HG03135 (cell line): Measurements from ENCODE around the gene CCNJL.

Experiments
- ATAC-seq: cut with Tn5 transposase; IDR thresholded peaks from one replicate; pipeline ENCODE4 v1.9.1; 2021; ENCODE audit warnings: mild to moderate bottlenecking, moderate library complexity; ENCODE audit not compliant: unreplicated experiment

CCNJL gene

DNA sequence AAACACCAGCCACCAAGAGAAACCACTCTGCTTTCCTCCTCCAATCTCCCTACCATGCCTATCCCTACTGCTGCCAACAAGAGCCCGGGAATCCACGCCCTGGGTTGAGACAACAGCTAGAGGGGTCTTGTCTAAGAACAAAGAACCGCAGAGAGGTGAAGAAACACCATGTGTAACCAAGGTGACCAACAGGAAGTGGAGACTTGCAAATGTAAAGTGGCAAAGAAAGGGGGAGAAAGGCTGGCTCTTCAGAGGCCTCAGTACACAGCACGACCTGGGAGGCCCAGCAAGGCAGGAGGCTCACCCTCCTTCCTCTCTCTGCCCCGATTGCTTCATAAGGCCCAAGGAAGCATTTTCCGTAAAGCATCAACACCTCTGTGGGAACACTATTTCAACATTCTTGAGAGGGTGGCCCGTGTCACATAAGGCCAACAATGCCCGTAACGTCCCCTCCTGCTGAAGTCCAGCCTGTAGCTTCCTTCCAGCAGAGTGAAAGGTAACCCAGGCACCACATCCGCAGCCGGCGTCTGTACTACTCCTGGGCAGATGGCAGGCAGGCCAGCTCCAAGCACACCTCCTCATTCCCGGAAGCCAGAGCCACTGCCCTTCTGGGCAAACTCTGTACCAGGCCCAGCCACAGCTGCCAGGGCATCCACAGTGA lies 18.3 kb downstream of the CCNJL start:
- no peak for ATAC-seq

DNA sequence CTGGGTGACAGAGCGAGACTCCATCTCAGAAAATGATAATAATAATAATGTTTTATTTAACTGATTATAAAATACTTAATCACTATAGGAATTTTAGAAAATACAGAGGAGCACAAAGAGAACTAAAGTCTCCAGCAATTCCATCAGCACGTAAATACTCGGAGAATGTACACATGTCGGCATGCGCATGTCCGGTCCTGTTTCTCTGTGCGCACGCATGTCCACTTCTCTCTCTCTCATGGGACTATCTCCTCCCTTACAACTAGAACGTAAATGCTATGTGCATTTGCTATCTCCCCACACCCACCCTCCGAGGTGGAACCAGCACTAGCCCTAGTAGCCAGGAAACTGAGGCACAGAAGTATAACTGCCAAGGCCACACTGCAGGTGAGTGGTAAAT lies 19.0 kb downstream of the CCNJL start:
- no peak for ATAC-seq

DNA sequence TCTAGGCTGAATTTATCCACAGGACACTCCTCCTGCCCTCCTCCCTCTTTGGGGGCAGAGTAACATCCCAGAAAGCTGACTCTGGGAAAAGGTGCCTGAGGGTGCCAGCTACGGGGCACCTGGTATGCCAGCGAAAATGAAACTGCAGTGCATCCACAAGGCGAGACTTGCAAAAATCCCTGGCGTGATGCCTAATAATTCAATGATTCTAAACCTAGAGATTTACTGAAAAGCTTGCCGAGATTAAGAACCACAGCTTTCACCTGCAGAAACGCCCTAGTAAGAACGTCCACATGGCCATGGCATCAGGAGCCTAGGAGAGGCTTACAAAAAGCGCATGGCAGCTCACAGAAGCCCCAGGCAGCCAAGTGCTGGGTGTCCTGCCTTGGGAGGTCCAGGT lies 20.9 kb downstream of the CCNJL start:
- no peak for ATAC-seq

DNA sequence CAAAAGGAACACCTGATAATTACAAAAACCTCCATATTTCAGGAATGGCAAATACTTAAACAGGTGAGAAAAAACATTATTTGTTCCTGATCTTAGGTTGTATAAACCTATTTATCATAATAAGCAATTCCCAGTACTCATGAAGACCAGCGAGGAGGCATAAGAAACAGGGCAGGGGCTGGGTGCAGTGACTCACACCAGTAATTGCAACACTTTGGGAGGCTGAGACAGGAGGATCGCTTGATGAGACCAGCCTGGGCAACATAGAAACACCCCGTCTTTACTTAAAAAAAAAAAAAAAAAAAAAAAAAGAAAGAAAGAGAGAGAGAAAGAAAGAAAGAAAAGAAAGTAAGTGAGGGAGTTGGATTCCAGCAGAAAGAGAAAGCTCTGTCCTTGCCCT lies 21.6 kb downstream of the CCNJL start:
- no peak for ATAC-seq

DNA sequence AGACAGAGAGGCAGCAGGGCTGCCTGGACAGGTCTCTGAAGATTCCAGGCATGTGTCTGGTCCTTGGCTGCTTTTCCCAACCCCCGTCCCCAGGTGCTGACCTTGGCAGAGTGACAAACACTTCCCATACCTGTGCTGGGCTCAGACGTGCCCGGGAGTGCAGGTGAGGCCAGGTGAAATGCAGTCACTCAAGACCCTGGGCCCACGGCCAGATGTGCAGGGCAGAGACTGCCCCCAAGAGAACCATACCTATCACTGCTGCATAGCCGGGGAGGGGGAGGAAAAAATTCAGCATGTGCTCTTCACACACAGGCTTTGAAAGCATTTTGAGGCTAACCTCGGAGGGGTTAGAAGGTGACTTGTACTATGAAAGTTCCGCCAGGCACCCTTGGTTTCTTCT lies 22.6 kb downstream of the CCNJL start:
- ATAC-seq, result no peak

DNA sequence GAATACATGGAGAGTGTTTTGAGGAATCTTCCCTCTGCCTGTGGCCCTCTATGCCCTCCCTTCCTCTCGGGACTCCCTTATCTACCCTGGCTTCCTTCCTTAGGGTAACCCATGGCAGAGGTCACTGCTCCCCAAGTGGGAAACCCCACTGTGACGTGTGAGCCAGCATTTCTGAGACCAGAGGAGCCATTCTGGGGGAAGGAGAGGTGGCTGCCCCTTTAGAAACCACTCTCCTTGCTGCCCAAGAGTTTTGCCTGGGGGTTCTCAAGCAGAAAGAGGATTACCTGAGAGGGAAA lies 23.1 kb downstream of the CCNJL start:
- no peak for ATAC-seq

DNA sequence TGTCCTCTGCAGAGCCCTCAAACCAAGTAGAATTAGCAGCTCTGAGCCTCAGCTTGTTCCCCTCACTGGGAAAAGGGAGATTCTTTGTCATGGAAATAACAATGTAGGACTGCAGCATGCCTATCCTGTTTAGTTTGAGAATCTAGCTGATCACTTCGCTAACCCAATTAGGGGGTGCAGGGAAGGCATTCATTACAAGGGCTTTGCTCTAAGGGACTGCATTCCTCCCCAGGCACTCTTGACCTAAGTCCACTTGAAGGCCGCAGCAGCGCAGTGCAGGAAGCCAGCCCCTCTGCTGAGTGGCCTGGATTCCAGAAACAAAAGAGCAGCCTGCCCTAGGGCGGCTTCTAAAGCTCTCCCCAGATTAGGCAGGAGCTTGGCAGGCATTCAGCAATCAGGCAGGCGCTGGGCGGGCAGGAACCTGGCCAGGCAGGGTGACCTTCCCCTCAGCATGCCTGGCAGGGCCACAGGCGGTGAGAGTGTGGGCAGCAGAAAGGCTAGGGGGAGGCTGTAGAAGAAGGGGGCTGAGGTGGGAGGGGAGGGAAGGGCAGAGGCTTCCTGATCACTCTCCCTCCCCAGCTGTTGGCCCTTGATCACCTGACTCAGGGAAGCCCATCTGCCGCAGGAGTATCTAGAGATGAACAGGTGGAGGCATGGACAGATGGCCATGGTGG lies 24.8 kb downstream of the CCNJL start:
- ATAC-seq, result no peak

DNA sequence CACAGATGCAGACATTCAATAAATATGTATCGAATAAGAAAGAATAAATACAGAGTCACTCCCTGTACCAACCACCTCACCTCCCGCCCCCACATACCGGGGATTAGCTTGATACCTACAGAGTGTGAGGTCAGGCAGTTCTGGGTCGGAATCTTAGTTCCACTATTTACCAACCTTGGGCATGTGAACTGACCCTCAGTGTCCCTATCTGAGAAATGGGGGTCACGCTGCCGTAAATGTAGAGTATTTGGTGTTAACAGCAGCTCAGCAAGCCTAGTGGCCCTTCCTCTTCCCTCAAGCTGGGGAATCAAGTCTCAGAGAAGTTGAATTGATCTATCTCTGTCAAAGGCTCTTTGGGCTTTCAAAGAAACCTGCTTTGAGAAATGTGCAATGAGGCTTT lies 25.4 kb downstream of the CCNJL start:
- no peak for ATAC-seq

DNA sequence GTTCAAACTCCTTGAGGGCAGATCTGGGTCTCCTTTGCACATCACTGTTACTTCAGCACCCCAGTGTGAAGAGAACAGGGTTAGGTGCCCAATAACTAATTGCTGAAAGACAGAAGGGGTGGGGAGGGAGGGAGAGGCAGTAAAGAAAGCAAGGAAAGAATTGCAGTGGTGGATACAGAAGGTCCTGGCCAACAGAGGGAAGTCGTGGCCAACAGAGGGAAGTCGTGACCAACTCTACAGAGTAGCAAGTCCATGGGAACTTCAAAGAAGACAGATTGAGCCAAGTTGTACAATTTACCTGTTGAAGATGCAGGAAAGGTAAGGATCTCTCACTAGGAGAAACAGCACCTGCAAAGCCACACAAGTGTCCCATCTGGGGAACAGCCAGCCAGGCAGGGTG lies 27.0 kb downstream of the CCNJL start:
- ATAC-seq, result no peak

DNA sequence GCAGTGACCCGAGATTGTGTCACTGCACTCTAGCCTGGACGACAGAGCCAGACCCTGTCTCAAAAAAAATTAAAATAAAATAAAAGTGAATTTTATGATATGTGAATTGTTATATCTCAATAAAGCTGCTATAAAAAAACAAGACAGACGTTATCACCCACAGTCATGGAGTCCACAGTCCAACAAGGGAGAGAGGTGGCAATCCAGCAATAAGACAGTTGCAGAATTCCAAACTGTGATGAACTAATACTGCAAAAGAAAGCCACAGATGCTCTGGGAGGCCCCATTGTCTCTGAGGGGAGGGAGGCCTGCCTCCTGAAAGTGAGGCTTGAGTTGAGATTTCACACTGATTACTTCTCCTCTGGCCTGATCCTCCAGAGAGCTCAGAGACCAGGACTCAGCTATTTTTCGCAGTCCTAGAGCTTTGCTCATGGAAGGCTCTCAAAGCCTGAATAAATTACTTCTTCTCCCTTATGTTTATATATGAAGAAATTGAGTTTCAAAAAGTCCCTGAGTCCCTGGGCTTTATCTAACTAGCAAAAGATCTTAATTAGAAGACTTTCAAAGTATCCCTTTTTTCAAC lies 28.0 kb downstream of the CCNJL start:
- no peak for ATAC-seq

DNA sequence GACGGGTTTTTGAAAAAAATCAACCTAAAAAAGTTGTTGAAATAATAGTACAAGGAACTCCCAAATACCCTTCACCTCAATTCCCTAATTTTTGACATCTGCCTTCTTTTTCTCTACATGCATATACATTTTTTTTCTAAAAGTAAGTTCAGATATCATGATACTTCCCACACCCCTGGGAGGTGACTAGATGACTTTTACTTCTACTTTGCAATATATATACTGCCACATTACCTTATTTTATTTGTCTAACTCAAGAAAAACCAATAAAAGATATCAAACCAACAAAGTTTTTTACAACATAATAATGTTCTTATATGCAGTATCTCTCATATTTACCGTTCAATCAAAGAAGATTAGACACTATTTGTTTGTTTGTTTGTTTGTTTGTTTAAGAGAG lies 31.1 kb downstream of the CCNJL start:
- ATAC-seq, result no peak

DNA sequence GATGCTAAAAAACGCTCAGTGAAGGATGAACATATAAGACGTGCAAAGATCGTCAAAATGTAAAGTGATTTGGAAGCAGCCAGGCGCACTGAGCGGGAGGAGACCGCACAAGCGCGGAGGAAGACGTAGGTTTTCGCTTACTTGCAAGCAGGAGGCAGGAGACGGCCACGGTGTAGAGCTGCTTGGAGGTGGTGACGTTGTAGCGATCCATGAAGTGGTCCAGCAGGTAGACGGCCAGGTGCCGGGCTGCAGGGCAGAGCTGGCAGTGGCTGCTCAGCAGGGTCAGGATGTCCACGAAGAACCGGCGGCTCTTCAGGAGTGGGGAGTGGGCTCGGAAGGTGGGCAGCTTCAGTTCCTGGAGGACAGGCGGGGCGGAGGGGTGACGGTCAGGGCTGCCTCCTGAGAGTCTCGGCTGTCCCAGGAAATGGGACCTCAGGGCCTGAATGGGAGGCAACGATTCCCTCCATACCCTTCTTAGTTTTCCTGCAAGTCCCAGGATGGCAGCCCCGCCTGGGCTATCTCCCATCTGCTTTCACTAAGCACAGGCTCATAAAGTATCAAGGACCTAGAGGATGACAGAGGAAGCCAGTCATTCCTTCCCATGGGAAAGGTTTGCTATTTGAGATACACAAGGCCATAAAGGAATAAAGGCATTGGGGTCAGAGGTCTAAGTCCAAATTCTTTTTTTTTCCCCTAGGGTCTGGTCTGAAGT lies 31.8 kb downstream of the CCNJL start:
- ATAC-seq, result no peak

DNA sequence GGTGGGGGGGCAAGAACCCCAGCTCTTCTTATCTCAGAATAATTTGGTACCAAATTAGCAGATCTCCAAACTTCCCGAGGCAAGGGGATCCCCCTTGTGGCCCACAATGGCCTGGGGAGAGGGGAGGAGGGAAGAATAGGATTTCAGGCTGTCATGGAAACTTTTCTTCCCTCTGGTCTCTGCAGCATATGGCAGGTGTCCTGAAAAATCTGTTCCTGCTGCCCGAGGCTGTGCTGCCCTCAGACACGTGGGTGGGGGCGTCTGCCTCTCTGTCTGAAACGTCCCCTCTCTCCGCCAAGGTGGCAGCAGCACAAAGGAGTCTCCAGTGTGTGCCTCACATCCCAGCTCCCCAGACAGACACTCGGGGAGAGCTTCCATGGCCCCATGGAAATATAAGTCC lies 34.0 kb downstream of the CCNJL start:
- no peak for ATAC-seq

DNA sequence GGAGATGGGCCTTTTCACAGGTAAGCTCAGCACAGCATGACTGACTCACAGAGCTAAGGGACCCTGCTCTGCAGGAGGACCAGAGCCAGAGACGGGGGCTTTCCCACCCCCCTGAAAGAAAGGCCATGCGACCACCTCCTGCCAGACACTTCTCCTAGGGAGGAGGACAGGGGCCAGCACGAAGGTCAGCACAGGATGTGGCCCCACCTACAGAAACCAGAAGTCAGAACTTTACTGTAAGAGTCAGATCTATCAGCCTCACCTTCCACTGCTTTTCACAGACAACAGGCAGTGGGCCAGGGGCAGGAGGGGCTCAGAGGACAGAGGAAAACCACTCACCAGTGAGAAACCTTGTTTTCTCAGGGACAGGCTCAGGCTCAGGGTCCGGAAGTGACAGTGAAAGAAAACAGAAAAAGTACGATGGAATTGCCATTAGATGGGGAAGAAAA lies 37.9 kb downstream of the CCNJL start:
- no peak for ATAC-seq

DNA sequence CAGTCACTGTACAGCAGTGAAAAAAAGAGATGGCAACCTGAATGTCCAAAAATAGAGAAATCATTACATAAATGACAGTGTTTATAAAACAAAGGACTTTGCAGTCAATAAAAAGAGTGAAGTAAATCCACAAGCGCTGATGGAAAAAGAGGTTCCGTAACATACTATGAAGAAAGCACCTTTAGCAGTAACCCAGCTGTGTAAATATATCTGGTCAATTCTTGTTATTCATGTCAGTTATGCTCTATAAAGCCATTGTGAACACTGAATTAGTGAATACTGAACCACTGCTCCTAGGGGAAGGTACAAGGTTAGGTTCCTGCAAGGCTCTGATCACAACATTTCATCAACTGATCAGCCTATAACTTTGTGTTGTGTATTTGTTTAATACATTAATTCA lies 39.5 kb downstream of the CCNJL start:
- ATAC-seq, result no peak

DNA sequence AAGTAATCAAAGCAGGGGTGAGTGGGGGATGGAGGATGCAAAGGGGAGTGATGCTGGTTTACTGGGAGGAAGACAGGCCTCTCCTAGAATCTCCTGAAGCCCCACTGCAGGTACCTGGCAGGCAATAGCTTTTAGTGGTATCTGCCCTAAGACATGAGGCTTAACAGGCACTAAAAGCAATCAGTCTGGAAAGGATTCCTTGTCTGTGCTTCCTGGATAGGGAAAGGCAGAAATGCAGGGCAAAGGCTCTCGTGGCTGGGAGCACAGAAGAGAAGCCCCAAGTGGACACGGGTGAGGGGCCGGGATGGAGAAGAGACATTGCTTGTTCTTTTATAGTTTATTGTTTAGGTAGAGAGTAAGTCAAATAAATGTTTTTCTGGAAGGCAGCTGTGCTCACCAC lies 40.1 kb downstream of the CCNJL start:
- no peak for ATAC-seq

DNA sequence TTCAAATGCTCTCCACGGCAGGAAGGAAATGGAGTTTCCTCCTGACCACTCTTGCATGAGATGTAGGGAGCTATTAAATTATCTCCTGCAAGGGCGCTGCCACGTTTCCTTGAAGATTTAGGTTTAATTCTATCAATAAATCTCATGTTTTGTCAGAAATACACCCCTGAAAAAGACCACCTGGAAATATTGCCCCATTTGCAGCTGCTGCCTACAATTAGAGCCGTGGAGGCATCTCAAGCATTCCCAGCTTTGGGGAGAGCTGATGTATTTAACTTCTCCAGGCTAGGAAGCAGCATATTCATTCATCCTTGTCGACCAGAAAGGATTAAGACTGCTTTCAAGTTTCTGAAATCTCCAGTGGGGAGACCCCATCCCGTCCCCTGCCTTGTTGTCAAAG lies 40.5 kb downstream of the CCNJL start:
- no peak for ATAC-seq

DNA sequence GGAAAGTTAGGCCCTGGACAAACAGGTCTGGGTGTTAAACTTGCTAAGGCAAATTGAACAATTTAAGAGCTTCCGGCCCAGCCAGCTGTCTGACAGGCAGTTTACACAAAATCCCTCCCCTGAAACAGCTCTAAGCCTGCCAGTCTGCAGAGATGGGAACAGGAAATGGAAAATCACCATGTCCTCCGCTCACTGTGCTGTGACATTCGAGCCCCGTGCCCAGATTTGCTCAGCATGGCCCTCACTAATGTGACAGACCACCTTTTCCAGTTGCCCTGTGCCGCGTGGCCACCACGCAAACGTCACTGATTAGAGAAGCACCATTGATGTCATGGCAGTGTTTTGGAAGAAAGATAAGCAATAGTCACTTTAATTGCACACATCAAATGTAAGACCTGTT lies 41.0 kb downstream of the CCNJL start:
- ATAC-seq, result no peak

DNA sequence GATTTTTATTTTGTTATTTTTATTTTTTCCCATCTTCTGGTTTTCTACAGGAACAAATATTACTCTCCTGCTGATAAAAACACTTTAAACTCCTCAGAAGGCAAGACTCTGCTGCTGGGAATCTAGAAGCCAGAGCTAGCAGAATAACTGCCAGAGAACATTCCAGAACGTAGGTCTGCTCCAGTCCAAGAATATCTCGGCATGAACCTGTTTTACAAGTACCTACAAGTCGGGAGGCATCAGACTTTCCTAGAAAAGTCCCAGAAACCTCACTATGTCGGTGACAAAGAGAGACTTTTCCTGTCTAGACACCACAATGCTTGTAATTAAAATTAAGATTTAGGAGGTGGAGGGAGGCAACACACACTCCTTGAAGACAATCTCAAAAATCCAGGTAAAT lies 41.7 kb downstream of the CCNJL start:
- ATAC-seq, result no peak

DNA sequence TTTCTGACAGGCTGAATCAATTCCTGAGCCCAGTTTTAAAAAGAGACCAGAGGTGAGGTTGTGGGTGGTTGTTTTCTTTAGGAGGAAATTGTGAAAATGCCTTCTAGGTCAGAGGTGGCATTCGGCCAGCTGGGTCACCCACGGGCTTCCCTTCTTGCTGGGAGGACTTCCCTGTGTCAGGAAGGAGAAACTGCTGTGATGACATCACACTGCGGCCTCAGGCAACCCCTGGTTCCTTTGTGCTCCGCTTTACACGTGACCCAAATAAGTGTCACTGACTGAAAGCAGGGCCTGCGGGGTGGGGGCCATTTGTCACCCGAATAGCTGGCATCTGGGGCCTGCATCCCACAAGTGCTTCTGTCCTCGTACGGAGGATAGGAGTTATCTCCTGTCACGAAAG lies 43.3 kb downstream of the CCNJL start:
- ATAC-seq, result no peak

DNA sequence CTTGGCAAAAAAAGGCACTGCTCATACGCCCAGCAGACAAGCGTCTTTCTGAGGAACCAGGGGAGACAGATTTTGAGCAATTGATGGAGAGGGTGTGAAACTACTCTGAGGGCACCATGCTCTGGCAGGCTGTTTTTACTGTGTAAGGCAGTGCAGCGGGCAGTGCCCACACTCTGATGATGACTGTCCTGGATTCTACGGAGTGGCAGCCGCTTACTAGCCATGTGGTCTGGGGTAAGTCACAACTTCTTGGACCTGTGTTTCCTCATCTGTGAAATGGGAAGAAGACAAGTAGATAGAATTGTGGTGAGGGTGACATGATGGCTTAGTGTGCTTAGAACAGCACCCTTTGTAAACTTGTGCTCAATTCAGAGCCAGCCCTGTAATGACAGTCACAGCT lies 44.2 kb downstream of the CCNJL start:
- ATAC-seq, result no peak

DNA sequence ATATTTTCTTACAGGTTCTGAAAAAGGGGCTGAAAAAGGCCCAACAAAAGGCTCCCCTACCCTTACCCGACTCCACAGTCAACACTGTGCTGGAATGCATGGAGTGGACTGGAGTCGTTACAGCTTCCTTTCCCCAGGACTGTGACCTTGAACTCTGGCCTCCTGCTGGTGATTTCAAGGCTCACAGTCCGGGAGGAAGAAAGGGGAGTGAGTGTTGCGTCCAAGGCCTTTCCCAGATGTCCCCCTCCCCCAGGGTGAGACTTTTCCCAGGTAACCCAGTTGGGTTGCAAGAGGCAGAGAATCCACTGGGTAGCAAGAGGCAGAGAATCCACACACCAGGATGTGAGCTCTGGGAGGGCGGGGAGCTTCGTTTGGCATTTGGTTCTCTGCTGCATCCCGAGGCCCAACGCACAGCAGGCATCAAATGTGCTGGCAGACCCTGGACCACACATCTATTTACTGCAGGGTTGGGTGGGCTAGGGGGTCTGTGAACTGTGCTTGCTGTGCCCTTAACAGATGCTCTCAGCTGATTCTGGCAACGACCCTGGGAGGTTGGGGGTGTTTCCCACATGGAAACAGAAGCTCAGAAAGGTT lies 45.5 kb downstream of the CCNJL start:
- ATAC-seq, result no peak
